Measurements from ENCODE around the gene CTDSP2. TPM values are rescaled to one million over a fixed set of nuclear protein-coding genes. Genes with fewer than 3 reads are reported as not detected.

CTDSP2 gene
- total RNA-seq, 1 experiment from 2014 or later = 117 TPM

DNA sequence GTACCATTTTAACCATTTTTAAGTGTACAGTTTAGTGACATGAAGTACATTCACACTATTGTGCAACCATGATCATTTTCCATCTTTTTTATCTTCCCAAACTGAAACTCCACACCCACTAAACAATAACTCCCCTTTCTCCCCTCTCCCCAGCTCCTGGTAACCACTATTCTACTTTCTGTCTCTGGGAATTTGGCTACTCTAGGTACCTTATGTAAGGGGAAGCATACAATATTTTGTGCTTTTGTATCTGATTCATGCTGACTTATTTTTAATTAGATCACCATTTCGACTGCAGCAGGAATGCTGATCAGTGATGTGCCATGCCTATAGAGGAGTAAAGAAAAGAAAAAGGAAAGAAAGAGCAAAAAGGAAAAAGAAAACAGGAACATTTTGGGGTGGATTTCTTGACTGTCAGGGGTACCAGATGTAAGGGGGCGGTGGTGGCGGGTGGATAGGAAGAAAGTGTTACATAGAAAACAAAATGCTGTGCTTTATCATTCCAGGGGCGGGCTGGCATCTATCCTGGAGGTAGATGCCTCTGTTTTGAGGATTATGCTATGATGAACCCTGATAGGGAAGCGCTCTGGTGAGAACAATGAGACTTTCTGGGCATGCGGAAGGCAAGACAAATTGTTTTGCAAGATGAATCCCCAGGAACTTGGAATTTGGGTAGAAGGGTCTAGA lies 45.2 kb upstream of the CTDSP2 start:
- TF ChIP-seq, protein P1, sequence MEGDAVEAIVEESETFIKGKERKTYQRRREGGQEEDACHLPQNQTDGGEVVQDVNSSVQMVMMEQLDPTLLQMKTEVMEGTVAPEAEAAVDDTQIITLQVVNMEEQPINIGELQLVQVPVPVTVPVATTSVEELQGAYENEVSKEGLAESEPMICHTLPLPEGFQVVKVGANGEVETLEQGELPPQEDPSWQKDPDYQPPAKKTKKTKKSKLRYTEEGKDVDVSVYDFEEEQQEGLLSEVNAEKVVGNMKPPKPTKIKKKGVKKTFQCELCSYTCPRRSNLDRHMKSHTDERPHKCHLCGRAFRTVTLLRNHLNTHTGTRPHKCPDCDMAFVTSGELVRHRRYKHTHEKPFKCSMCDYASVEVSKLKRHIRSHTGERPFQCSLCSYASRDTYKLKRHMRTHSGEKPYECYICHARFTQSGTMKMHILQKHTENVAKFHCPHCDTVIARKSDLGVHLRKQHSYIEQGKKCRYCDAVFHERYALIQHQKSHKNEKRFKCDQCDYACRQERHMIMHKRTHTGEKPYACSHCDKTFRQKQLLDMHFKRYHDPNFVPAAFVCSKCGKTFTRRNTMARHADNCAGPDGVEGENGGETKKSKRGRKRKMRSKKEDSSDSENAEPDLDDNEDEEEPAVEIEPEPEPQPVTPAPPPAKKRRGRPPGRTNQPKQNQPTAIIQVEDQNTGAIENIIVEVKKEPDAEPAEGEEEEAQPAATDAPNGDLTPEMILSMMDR (IDR thresholded peaks at IDR 0.05; ENCODE audit: unreplicated experiment) = no peak

DNA sequence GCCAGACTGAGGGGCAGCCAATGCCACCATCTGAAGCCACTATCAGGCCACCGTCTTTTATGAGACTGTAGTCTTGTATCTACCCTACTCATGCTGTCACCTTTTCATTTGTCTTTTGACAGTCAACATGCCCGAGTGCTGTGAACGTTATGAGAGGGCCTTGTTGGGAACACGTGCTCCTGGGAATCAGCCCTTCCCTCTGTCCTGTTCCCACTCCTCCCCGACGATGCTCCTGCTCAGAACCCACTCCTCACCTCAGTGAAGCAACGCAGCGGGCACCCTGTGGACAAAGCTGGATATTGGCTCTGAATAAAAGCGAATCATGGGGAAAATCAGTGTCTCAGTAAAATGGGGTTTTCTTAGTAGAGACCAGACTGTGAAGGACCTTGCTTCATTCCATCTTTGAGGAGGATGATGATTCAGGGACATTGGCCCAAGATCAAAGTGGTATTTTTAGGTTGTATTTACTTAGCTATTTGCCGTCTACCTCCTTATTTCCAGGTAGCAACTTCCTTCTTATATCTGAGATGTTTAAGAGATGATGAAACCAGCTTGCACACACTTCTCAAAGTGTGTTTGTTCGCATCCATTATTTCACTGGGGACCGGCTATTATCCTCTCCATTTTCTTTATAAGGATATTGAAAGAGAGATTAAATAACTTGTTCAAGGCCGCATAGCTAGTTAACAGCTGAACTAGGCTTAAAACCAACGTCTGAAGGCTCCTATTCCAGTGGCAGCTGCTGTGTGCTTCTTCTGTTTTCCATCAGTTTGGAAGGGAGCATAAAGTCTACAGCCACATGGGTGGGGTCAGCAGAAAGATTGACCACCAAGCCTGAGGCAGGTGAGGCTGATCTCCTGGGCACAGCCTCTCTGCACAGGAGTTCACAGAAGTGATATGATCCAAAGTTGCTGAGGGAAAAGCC lies 43.9 kb upstream of the CTDSP2 start:
- no peaks in the 10 kb centered on the region for H3K9me3 Mint-ChIP-seq (ENCODE audit: low read depth, unreplicated experiment)
- TF ChIP-seq, protein P1 (IDR thresholded peaks at IDR 0.05; ENCODE audit: unreplicated experiment) = no peak
- no peaks in the 10 kb centered on the region for H3K36me3 Mint-ChIP-seq (ENCODE audit: insufficient read depth, unreplicated experiment)
- CTCF ChIA-PET = interaction anchor here (0.8 to 1.5 kb wide), 4 partner anchors 9 to 44 kb away, joined by 3 to 4 read pairs (median 4); partner anchors contain the start of gene CTDSP2
- intact Hi-C loops (cut with micrococcal nuclease; ENCODE audit: unreplicated experiment) = no loop called here
- BruUV-seq (replicated peaks) = no TSS peak
- H3K27me3 Mint-ChIP-seq (ENCODE audit: unreplicated experiment) = no peaks in the 10 kb centered on the region
- peaks cover 58% of the 10 kb centered on the region for H3K4me1 Mint-ChIP-seq (ENCODE audit: low read depth, unreplicated experiment)
- DNase-seq = no peak
- no peak overlapping the region for H3K4me3 Mint-ChIP-seq (ENCODE audit: low read depth, unreplicated experiment)
- no peak overlapping the region for H3K27ac Mint-ChIP-seq (ENCODE audit: unreplicated experiment)

More for the DNA sequence above, 45.2 kb upstream of the CTDSP2 start:
- no peak overlapping the region for H3K4me3 Mint-ChIP-seq (ENCODE audit: low read depth, unreplicated experiment)
- intact Hi-C loops (cut with micrococcal nuclease; ENCODE audit: unreplicated experiment) = no loop called here
- H3K4me1 Mint-ChIP-seq (ENCODE audit: low read depth, unreplicated experiment) = peaks cover 54% of the 10 kb centered on the region
- H3K27ac Mint-ChIP-seq (ENCODE audit: unreplicated experiment) = peak overlapping the region; percentile 1
- BruUV-seq (replicated peaks) = no TSS peak
- peaks cover 3% of the 10 kb centered on the region for H3K36me3 Mint-ChIP-seq (ENCODE audit: insufficient read depth, unreplicated experiment)
- CTCF ChIA-PET = no interaction called here
- no peaks in the 10 kb centered on the region for H3K27me3 Mint-ChIP-seq (ENCODE audit: unreplicated experiment)
- no peak for DNase-seq
- no peaks in the 10 kb centered on the region for H3K9me3 Mint-ChIP-seq (ENCODE audit: low read depth, unreplicated experiment)

DNA sequence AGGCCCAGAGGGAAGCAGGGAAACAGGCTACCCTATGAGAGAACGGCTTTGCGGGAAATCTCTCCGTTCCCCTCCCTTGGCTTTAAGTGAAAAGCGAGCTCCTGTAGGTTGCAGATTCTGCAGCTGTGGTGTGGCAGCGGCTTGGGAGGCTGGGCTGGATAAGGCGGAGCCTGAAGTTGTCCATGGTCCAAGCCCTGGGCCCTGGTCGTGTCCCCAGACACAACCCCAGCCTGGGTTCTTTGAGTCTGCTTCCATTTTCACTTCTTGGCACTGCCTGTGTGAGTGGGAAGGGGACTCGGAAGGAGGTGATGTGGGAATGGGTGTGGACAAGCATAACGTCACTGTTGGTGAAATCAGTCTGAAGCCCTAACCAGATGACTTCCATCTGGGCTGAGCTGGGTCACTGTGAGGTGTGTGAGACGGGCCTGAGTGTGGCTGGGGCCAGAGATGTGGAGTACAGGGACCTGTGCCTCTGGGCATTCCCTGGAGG lies 43.0 kb upstream of the CTDSP2 start:
- no peak for DNase-seq
- Mint-ChIP-seq H3K27ac (ENCODE audit: unreplicated experiment) (peak overlapping the region; percentile 9), H3K27me3 (ENCODE audit: unreplicated experiment) (no peaks in the 10 kb centered on the region), H3K36me3 (ENCODE audit: insufficient read depth, unreplicated experiment) (no peaks in the 10 kb centered on the region), H3K4me3 (ENCODE audit: low read depth, unreplicated experiment) (no peak overlapping the region), H3K9me3 (ENCODE audit: low read depth, unreplicated experiment) (no peaks in the 10 kb centered on the region), H3K4me1 (ENCODE audit: low read depth, unreplicated experiment) (peaks cover 55% of the 10 kb centered on the region)
- BruUV-seq (replicated peaks) = no TSS peak
- CTCF ChIA-PET = interaction anchor here (0.8 to 1.5 kb wide), 3 partner anchors 13 to 43 kb away, joined by 3 to 4 read pairs (median 4); partner anchors contain the start of gene CTDSP2
- TF ChIP-seq, protein P1 (IDR thresholded peaks at IDR 0.05; ENCODE audit: unreplicated experiment) = no peak
- intact Hi-C loops (cut with micrococcal nuclease; ENCODE audit: unreplicated experiment) = no loop called here

DNA sequence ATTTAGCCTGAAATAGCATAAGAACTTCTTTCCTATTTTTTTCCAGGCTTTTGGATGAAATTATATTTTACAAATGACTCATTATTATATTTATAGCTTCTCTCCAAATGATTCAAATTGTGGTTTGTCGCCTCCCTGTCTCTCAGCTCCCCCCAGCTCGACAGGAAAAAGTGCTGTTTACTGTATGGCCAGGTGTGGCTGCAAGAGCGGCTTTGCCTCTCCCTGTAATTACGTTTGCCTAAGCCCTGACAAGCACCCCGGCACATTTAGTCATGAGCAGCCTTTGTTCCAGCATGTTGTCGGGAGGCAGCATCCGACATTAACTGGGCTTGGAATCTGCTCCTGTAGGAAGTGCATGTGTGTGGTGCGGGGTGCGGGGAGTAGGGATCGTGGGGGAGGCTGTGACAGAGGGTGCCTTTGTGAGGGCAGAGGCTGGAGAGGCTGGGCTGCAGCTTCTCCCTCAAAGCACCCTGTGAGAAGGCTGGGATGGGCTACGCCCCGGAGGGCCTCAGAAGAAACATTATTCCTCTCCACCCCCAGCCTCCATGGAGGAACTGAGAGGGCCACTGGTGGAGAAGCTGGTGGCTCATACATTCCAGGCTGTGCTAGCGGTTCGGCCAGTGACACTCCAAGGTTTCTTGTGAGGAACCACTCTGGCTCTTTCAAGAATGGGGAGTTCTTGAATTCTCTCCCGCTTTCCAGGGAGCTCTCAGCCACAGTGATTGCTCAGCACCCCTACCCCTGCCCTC lies 42.1 kb upstream of the CTDSP2 start:
- intact Hi-C loops (cut with micrococcal nuclease; ENCODE audit: unreplicated experiment) = no loop called here
- no peaks in the 10 kb centered on the region for H3K27me3 Mint-ChIP-seq (ENCODE audit: unreplicated experiment)
- H3K9me3 Mint-ChIP-seq (ENCODE audit: low read depth, unreplicated experiment) = peaks cover 2% of the 10 kb centered on the region
- no peaks in the 10 kb centered on the region for H3K36me3 Mint-ChIP-seq (ENCODE audit: insufficient read depth, unreplicated experiment)
- peak overlapping the region; percentile 34 for H3K27ac Mint-ChIP-seq (ENCODE audit: unreplicated experiment)
- peaks cover 47% of the 10 kb centered on the region for H3K4me1 Mint-ChIP-seq (ENCODE audit: low read depth, unreplicated experiment)
- TF ChIP-seq, protein P1 (IDR thresholded peaks at IDR 0.05; ENCODE audit: unreplicated experiment) = no peak
- H3K4me3 Mint-ChIP-seq (ENCODE audit: low read depth, unreplicated experiment) = peak overlapping the region; percentile 15
- BruUV-seq (replicated peaks) = no TSS peak
- peak; percentile 56 for DNase-seq
- CTCF ChIA-PET = interaction anchor here (0.9 to 1.6 kb wide), 6 partner anchors 11 to 56 kb away, joined by 3 to 8 read pairs (median 4); no protein-coding TSS in a partner anchor

All from Calu3 (cell line).